Posterior cingulate gyrus (tissue), 11 donors: ENCODE data around the gene YBX2.
A peak's percentile ranks its signal among the peaks of the same experiment; 100 is the strongest.

Source experiments
- DNase-seq, 10 donors: peaks; one replicate each; pipeline versions ENCODE4 v3.0.0 to v3.0.0-alpha.2; 2020 to 2021; ENCODE audit warnings: mixed read lengths in 3 of 10
- intact Hi-C: fragments of 100-400 bp; cut with DNase I; formaldehyde crosslinking; loops from one replicate; pipeline ENCODE4 v1.15.1; 2023

The YBX2 gene

GRCh38 chr17:7281074-7281952 is 13.1 kb downstream of the YBX2 start, which contains the start of gene SLC2A4:
SLC2A4 (plus strand) TSS chr17:7281718; CDS start chr17:7281935, 217 bp downstream.
- DNase-seq = peak; percentile 39 to 93 (median 66)
- intact Hi-C loops = no loop called here

GRCh38 chr17:7280519-7281073 is 13.8 kb downstream of the YBX2 start:
- intact Hi-C loops = loop anchor here (1.0 kb wide), 1 partner anchor 16 kb away; no protein-coding TSS in a partner anchor
- DNase-seq = peak; percentile 61 to 97 (median 80)

GRCh38 chr17:7279448-7279847 is 15.0 kb downstream of the YBX2 start:
- DNase-seq = no peak
- intact Hi-C loops = no loop called here

GRCh38 chr17:7266784-7267183 is 27.7 kb downstream of the YBX2 start:
- peak in 1 of 10 donors; percentile 51 for DNase-seq

GRCh38 chr17:7263801-7264078 is 30.7 kb downstream of the YBX2 start:
- intact Hi-C loops = no loop called here
- no peak for DNase-seq

More at GRCh38 chr17:7266784-7267183, 27.7 kb downstream of the YBX2 start:
- intact Hi-C loops = no loop called here

GRCh38 chr17:7262935-7263800 is 31.3 kb downstream of the YBX2 start:
- intact Hi-C loops = no loop called here
- peak in 2 of 10 donors; percentile 25 to 61 for DNase-seq

GRCh38 chr17:7262192-7262934 is 32.1 kb downstream of the YBX2 start, which contains the start of gene CLDN7:
CLDN7 (minus strand) TSS chr17:7262478; CDS start chr17:7262043, 435 bp downstream.
- peak in 2 of 10 donors; percentile 66 to 73 for DNase-seq
- intact Hi-C loops = no loop called here

- intact Hi-C loops = no loop called here
- peak in 2 of 10 donors; percentile 63 to 82 for DNase-seq
These were observed 32.9 kb downstream of the YBX2 start for GRCh38 chr17:7261379-7262191.

GRCh38 chr17:7260651-7261378 is 33.6 kb downstream of the YBX2 start:
- peak in 2 of 10 donors; percentile 61 to 62 for DNase-seq
- intact Hi-C loops = no loop called here

GRCh38 chr17:7260151-7260550 is 34.3 kb downstream of the YBX2 start:
- peak in 2 of 10 donors; percentile 30 to 40 for DNase-seq
- intact Hi-C loops = no loop called here

GRCh38 chr17:7259555-7259889 is 34.9 kb downstream of the YBX2 start:
- intact Hi-C loops = no loop called here
- peak in 1 of 10 donors; percentile 46 for DNase-seq

GRCh38 chr17:7258731-7259554 is 35.5 kb downstream of the YBX2 start:
- peak in 2 of 10 donors; percentile 20 to 37 for DNase-seq
- intact Hi-C loops = no loop called here

GRCh38 chr17:7256766-7257456 is 37.5 kb downstream of the YBX2 start:
- DNase-seq = peak in 1 of 10 donors; percentile 52
- intact Hi-C loops = no loop called here

GRCh38 chr17:7254511-7254910 is 39.9 kb downstream of the YBX2 start:
- intact Hi-C loops = no loop called here
- DNase-seq = peak in 3 of 10 donors; percentile 19 to 50 (median 38)

GRCh38 chr17:7253082-7253481 is 41.4 kb downstream of the YBX2 start:
- intact Hi-C loops = loop anchor here (2.0 kb wide), 1 partner anchor 54 kb away; the partner anchor contains the start of gene EIF5A
- no peak for DNase-seq

GRCh38 chr17:7252176-7253043 is 42.0 kb downstream of the YBX2 start, which contains the start of gene ELP5:
ELP5 (plus strand) TSS chr17:7252215; CDS start chr17:7252551, 336 bp downstream.
- DNase-seq = peak; percentile 84 to 98 (median 90)
- intact Hi-C loops = loop anchor here (2.0 kb wide), 1 partner anchor 54 kb away; the partner anchor contains the start of gene EIF5A
